ENCODE results near the gene AKAP13.

DNA sequence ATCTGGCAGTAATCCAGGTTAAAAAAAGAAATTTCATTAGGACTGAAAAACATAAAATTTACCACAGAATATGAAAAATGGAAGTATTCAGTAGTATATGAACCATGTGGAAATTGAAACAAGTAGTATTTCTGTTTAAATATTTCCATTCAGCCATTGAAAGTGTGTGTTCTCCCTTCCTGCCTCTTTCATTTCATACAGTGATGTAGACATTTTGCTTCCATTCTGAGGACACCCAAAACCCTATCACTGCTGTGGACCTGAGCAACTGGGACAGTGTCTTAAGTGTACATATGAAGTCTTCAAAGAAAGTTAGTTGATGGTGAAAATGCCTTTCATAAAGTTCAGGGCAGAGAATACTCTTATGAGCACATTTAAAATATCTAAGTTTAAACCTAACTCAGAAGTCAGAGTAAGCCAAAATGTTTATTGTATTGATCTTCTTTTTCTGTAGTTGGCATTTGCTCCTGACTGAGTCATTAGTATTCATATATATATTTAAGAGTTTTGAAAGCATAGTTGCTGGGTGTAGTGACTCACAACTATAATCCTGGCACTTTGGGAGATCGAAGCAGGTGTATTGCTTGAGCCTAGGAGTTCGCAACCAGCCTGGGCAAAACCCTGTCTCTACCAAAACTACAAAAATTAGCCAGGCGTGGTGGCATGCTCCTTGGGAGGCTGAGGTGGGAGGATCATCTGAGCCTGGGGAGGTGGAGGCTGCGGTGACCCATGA, 215.6 kb downstream of the AKAP13 start:
- TF ChIP-seq, protein P1, sequence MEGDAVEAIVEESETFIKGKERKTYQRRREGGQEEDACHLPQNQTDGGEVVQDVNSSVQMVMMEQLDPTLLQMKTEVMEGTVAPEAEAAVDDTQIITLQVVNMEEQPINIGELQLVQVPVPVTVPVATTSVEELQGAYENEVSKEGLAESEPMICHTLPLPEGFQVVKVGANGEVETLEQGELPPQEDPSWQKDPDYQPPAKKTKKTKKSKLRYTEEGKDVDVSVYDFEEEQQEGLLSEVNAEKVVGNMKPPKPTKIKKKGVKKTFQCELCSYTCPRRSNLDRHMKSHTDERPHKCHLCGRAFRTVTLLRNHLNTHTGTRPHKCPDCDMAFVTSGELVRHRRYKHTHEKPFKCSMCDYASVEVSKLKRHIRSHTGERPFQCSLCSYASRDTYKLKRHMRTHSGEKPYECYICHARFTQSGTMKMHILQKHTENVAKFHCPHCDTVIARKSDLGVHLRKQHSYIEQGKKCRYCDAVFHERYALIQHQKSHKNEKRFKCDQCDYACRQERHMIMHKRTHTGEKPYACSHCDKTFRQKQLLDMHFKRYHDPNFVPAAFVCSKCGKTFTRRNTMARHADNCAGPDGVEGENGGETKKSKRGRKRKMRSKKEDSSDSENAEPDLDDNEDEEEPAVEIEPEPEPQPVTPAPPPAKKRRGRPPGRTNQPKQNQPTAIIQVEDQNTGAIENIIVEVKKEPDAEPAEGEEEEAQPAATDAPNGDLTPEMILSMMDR (conservative IDR thresholded peaks at IDR 0.05): no peak
- TF ChIP-seq ZFX (IDR thresholded peaks at IDR 0.05): no peak

Measured in C4-2B (cell line).